Panc1 (cell line): ENCODE measurements around the gene NCK2.

Experiments
- CTCF ChIP-seq: fragments of 450-650 bp; IDR thresholded peaks from 2 replicates; pipeline ENCODE4 v1.5.1; 2017; ENCODE audit warnings: mild to moderate bottlenecking
- POLR2AphosphoS5 ChIP-seq: IDR thresholded peaks from 2 replicates; pipeline ENCODE4 v1.6.1; 2012; ENCODE audit warnings: mild to moderate bottlenecking, low read depth, low read length, moderate library complexity
- REST ChIP-seq, 2 experiments: IDR thresholded peaks; 2 replicates each; pipeline ENCODE4 v1.6.1; 2011 to 2012; ENCODE audit warnings: low read depth in 2 of 2, control low read depth in 1 of 2, low read length in 1 of 2, mild to moderate bottlenecking in 1 of 2, moderate library complexity in 1 of 2; ENCODE audit not compliant: insufficient read depth in 1 of 2
- SIN3A ChIP-seq: IDR thresholded peaks from 2 replicates; pipeline ENCODE4 v1.6.1; 2012; ENCODE audit warnings: low read depth, mild to moderate bottlenecking, low read length, moderate library complexity, borderline replicate concordance; ENCODE audit not compliant: insufficient read depth
- TCF7L2 ChIP-seq: IDR thresholded peaks from 2 replicates; pipeline ENCODE4 v1.6.1; 2011; ENCODE audit warnings: mild to moderate bottlenecking, low read depth, low read length, inconsistent platforms

- TF ChIP-seq SIN3A (no peak), CTCF (no peak), REST (IDR thresholded peaks at IDR 0.05; ENCODE audit: insufficient read depth in 1 of 2, low read depth in 2 of 2, low read length in 1 of 2) (no peak), POLR2AphosphoS5 (no peak), TCF7L2 (no peak)
Measured at GRCh38 chr2:105782646-105783045, 37.9 kb downstream of the NCK2 start.
